H1 (cell line): ENCODE results near the gene ETV2.

ENCODE experiments used
- CTCF ChIP-seq, 3 experiments: IDR thresholded peaks; 1 replicate in 2 of 3; 2 replicates in 1 of 3; pipeline versions ENCODE4 v1.5.1 to v1.6.1; 2011; ENCODE audit warnings: low read length in 3 of 3, mild to moderate bottlenecking in 3 of 3, inconsistent platforms in 2 of 3, low read depth in 1 of 3, moderate library complexity in 1 of 3; ENCODE audit not compliant: insufficient read depth in 1 of 3; ENCODE audit errors: control extremely low read depth in 1 of 3
- MAFK ChIP-seq: IDR thresholded peaks from 2 replicates; pipeline ENCODE4 v1.6.1; 2012; ENCODE audit warnings: low read depth, mild to moderate bottlenecking, improper control_type of control experiment, low read length
- ZNF274 ChIP-seq: IDR thresholded peaks from 2 replicates; pipeline ENCODE4 v1.7.0; 2012; ENCODE audit warnings: low read length, borderline replicate concordance; ENCODE audit errors: extremely low read depth

DNA sequence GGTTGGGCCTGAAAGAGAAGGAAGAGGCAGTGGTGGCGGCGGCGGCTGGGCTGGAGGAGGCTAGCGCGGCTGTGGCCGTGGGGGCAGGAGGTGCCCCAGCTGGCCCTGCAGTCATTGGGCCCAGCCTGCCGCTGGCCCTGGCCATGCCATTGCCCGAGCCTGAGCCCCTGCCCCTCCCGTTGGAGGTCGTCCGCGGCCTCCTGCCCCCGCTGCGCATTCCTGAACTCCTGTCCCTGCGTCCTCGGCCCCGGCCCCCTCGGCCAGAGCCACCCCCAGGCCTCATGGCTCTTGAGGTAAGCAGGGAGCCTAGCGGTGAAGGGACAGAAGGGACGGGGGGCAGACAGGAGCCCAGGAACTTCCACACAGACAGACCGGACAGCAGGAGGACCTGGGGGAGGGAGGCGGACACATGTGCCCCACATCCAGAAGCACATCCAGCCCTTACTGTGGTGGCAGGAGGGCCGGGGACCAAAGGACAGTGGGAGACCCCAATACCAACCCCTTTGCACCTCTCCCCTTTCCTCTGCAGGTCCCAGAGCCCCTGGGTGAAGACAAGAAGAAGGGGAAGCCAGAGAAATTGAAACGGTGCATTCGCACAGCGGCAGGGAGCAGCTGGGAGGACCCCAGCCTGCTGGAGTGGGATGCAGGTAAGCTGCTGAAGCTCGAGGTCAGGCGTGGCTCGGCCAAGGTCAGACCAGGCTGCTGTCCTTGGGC, 7.7 kb upstream of the ETV2 start:
- no peak for TF ChIP-seq ZNF274
- TF ChIP-seq CTCF (IDR thresholded peaks at IDR 0.05; ENCODE audit: control extremely low read depth in 1 of 3, insufficient read depth in 1 of 3, low read depth in 1 of 3, low read length in 3 of 3) = no peak
- TF ChIP-seq MAFK = no peak
